Caco-2 (cell line): ENCODE measurements around the gene SIRPG. TPM values are rescaled to one million over a fixed set of nuclear protein-coding genes. Genes with fewer than 3 reads are reported as not detected.
"Not testable (repeated sequence)": the region's sequence is repeated elsewhere in the genome, so short reads cannot be mapped to it uniquely, and the experiment has no call there.

Experiments used
- BruUV-seq: library from RNA; stranded (reverse); fragments of 400-500 nt; replicated peaks from 2 replicates; lab custom pipeline; 2021; lab: Mats Ljungman, UMichigan
- CTCF ChIA-PET: fragments of 300-600 bp; sonication (Branson Sonifier 250); formaldehyde crosslinking; loops from one replicate; lab custom pipeline; 2022; ENCODE audit warnings: antibody characterized with exemption; lab: Charles Lee
- POLR2A ChIA-PET: fragments of 300-600 bp; sonication (Branson Sonifier 250); formaldehyde crosslinking; loops from one replicate; lab custom pipeline; 2022; ENCODE audit warnings: antibody characterized with exemption; lab: Charles Lee
- DNase-seq, 2 experiments: peaks; one replicate each; pipeline versions ENCODE4 v3.0.0 to v3.0.0-alpha.2; 2020 to 2022
- H3K27me3 ChIP-seq: replicated peaks from 2 replicates; pipeline ENCODE4 v1.6.0; 2011; ENCODE audit warnings: low read length; ENCODE audit not compliant: control insufficient read depth, insufficient read depth
- H3K36me3 ChIP-seq: 2 replicates; pipeline ENCODE4 v1.5.1; 2011; ENCODE audit warnings: low read length; ENCODE audit not compliant: control insufficient read depth, insufficient read depth
- H3K4me1 ChIP-seq: fragments of 250-450 bp; sonication (Bioruptor Pico); 2 replicates; pipeline ENCODE4 v1.5.1; 2020; ENCODE audit warnings: mild to moderate bottlenecking
- H3K4me3 ChIP-seq: 2 replicates; pipeline ENCODE4 v1.5.1; 2011; ENCODE audit warnings: low read depth, mild to moderate bottlenecking, control low read depth, low read length
- H3K9me3 ChIP-seq: fragments of 250-450 bp; sonication (Bioruptor Pico); 2 replicates; pipeline ENCODE4 v1.5.1; 2020; ENCODE audit warnings: mild to moderate bottlenecking, moderate library complexity
- H3K27ac Mint-ChIP-seq: one replicate; pipeline ENCODE4 v1.8.0; 2022; ENCODE audit warnings: mixed read lengths; ENCODE audit not compliant: unreplicated experiment
- H3K27me3 Mint-ChIP-seq: one replicate; pipeline ENCODE4 v1.8.0; 2022; ENCODE audit warnings: mixed read lengths; ENCODE audit not compliant: insufficient read depth, unreplicated experiment
- H3K36me3 Mint-ChIP-seq: one replicate; pipeline ENCODE4 v1.8.0; 2022; ENCODE audit warnings: mild to moderate bottlenecking, mixed read lengths; ENCODE audit not compliant: insufficient read depth, unreplicated experiment
- H3K4me1 Mint-ChIP-seq: one replicate; pipeline ENCODE4 v1.8.0; 2022; ENCODE audit warnings: low read depth, mixed read lengths; ENCODE audit not compliant: unreplicated experiment
- H3K4me3 Mint-ChIP-seq: one replicate; pipeline ENCODE4 v1.8.0; 2022; ENCODE audit warnings: mild to moderate bottlenecking, moderate library complexity, mixed read lengths; ENCODE audit not compliant: unreplicated experiment
- H3K9me3 Mint-ChIP-seq: one replicate; pipeline ENCODE4 v1.8.0; 2022; ENCODE audit warnings: mixed read lengths; ENCODE audit not compliant: unreplicated experiment
- intact Hi-C: fragments of 100-400 bp; cut with micrococcal nuclease; formaldehyde crosslinking; loops from one replicate; pipeline ENCODE4 v1.10.0; 2022; ENCODE audit not compliant: unreplicated experiment
- total RNA-seq: library from RNA; stranded (reverse); gene quantifications from 2 replicates; pipeline ENCODE4 v1.2.3, GENCODE V29; 2022
- TF ChIP-seq, protein P1 (sequence below), 2 experiments: fragments of 200-600 bp in 1 of 2; IDR thresholded peaks; 1 replicate in 1 of 2; 2 replicates in 1 of 2; pipeline versions ENCODE4 v1.5.1 to v1.8.0; 2011 to 2022; ENCODE audit warnings: antibody characterized with exemption in 1 of 2, control low read depth in 1 of 2, inconsistent platforms in 1 of 2, low read depth in 1 of 2, low read length in 1 of 2, mild to moderate bottlenecking in 1 of 2, moderate library complexity in 1 of 2; ENCODE audit not compliant: insufficient read depth in 1 of 2, severe bottlenecking in 1 of 2, unreplicated experiment in 1 of 2

Gene SIRPG
- total RNA-seq, 1 experiment from 2014 or later = not detected

DNA sequence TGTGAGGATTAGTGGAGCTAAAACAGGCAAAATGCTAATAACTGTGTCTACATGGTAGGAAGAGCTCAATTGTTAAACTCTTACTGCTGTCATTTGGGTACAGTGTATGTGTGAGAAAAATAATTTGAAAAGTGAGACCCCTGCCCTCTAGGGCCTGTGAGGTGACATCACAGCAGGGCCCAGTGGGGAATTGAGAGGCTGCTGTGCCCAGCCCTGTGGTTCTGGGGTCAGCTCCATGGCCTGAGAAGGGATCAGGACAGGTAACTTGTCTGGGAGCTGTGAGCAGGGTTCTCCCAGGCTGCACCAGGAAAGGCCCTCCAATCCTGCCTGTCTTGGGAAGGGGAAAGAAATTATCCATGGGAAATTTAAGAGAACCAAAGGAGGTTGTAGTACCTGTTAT lies 39.1 kb downstream of the SIRPG start:
- TF ChIP-seq, protein P1, sequence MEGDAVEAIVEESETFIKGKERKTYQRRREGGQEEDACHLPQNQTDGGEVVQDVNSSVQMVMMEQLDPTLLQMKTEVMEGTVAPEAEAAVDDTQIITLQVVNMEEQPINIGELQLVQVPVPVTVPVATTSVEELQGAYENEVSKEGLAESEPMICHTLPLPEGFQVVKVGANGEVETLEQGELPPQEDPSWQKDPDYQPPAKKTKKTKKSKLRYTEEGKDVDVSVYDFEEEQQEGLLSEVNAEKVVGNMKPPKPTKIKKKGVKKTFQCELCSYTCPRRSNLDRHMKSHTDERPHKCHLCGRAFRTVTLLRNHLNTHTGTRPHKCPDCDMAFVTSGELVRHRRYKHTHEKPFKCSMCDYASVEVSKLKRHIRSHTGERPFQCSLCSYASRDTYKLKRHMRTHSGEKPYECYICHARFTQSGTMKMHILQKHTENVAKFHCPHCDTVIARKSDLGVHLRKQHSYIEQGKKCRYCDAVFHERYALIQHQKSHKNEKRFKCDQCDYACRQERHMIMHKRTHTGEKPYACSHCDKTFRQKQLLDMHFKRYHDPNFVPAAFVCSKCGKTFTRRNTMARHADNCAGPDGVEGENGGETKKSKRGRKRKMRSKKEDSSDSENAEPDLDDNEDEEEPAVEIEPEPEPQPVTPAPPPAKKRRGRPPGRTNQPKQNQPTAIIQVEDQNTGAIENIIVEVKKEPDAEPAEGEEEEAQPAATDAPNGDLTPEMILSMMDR (IDR thresholded peaks at IDR 0.05; ENCODE audit: insufficient read depth in 1 of 2, low read depth in 1 of 2, low read length in 1 of 2, severe bottlenecking in 1 of 2, unreplicated experiment in 1 of 2) = no peak
- CTCF ChIA-PET = no interaction called here
- DNase-seq = no peak
- no peaks in the 10 kb centered on the region; the same call in 1 of the 2 replicates for H3K9me3 ChIP-seq
- H3K27me3 Mint-ChIP-seq = peaks cover 6% of the 10 kb centered on the region
- no peak overlapping the region for H3K4me3 ChIP-seq
- no TSS peak for BruUV-seq
- no peaks in the 10 kb centered on the region for H3K4me1 Mint-ChIP-seq
- no peaks in the 10 kb centered on the region for H3K36me3 ChIP-seq
- intact Hi-C loops = no loop called here
- H3K4me1 ChIP-seq = no peaks in the 10 kb centered on the region
- H3K4me3 Mint-ChIP-seq = no peak overlapping the region
- no peaks in the 10 kb centered on the region for H3K27me3 ChIP-seq
- H3K36me3 Mint-ChIP-seq = no peaks in the 10 kb centered on the region
- no peak overlapping the region for H3K27ac Mint-ChIP-seq
- POLR2A ChIA-PET = no interaction called here
- no peaks in the 10 kb centered on the region for H3K9me3 Mint-ChIP-seq

DNA sequence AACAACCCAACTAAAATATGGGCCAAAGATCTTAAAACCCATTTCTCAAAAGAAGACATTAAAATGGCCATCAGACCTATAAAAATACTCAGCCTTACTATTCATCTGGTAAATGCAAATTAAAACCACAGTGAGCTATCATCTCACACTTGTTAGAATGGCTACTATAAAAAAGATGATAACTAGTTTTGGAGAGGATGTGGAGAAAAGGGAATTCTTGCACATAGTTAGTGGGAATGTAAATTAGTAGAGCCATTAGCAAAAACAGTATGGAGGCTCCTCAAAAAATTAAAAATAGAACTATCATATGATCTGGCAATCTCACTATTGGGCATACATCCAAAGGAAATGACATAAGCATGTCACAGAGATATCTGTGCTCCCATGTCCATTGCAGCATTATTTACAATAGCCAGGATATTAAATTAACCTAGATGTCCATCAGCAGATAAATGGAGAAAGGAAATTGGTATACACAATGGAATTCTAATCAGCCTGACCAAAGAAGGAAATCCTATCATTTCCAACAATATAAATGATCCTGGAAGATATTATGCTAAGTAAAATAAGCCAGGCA lies 40.6 kb downstream of the SIRPG start:
- intact Hi-C loops = no loop called here
- no peaks in the 10 kb centered on the region; the same call in 1 of the 2 replicates for H3K9me3 ChIP-seq
- Mint-ChIP-seq H3K27me3 (peaks cover 7% of the 10 kb centered on the region), H3K36me3 (no peaks in the 10 kb centered on the region), H3K27ac (no peak overlapping the region), H3K4me1 (no peaks in the 10 kb centered on the region), H3K4me3 (no peak overlapping the region), H3K9me3 (no peaks in the 10 kb centered on the region)
- ChIA-PET POLR2A (no interaction called here), CTCF (no interaction called here)
- no peak overlapping the region for H3K4me3 ChIP-seq
- no peaks in the 10 kb centered on the region for H3K4me1 ChIP-seq
- no peaks in the 10 kb centered on the region for H3K36me3 ChIP-seq
- BruUV-seq = no TSS peak
- DNase-seq = no peak
- H3K27me3 ChIP-seq = no peaks in the 10 kb centered on the region
- TF ChIP-seq, protein P1 (IDR thresholded peaks at IDR 0.05; ENCODE audit: insufficient read depth in 1 of 2, low read depth in 1 of 2, low read length in 1 of 2, severe bottlenecking in 1 of 2, unreplicated experiment in 1 of 2) = no peak

DNA sequence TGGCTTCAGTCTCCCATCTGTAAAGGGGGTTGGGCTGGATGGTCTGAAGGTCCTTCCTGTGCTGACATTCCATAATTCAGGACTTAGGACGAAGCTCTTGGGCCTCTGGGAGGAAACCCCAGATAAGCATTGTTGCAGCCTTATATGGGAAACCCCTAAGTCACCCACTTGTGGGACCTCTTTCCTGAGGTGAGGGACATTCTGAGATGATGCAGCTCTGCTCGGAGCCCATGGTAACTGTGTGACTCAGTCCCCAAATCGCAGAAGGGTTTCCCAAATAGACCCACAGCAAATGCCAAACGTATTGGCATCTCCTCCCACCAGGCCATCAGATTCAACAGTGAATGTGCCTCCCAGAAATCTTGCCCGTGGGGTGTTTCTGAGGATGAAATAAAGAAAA lies 47.2 kb downstream of the SIRPG start:
- H3K9me3 Mint-ChIP-seq = not testable (repeated sequence)

DNA sequence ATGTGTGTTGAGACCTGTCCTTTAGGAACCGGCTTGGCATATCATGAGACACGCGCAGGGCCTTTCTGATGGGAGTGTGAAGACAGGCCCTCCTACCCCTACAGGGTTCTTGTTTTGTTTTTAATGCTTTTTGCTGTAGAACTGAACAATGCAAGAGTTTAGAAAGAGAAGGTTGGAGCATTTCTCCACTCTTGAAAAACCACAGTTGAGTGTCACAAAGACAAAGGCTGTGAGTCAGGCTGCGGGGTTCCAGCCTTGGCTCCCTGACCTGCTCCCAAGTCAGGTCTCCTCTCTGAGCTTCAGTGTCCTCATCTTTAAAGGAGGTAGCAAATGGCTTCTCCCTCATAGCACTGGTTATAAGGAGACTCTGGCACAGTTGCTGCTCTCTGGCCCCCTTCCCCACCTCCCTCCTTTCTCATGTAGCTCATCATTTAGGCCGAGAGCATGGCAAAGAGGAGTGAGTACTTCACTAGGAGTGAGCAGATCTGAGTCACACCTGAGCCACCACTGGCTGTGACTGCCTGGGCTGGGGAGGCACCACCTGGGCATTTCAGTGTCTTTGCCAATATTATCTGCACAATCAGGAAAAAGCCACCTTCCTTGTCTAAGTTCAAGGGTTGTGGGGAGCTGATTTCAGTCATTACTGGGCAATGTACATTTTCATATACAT lies 48.8 kb downstream of the SIRPG start:
- H3K4me1 ChIP-seq, H3K27me3 ChIP-seq, H3K4me1 Mint-ChIP-seq, intact Hi-C loops, H3K9me3 ChIP-seq, H3K36me3 ChIP-seq, H3K4me3 Mint-ChIP-seq, H3K27ac Mint-ChIP-seq, H3K4me3 ChIP-seq, DNase-seq, CTCF ChIA-PET, POLR2A ChIA-PET, H3K9me3 Mint-ChIP-seq, H3K27me3 Mint-ChIP-seq, H3K36me3 Mint-ChIP-seq, BruUV-seq: not testable (repeated sequence)

More for the DNA sequence above, 47.2 kb downstream of the SIRPG start:
- DNase-seq, H3K4me1 Mint-ChIP-seq, BruUV-seq, H3K4me3 ChIP-seq, H3K36me3 ChIP-seq, H3K27me3 ChIP-seq, H3K27me3 Mint-ChIP-seq, intact Hi-C loops, H3K4me1 ChIP-seq, CTCF ChIA-PET, H3K27ac Mint-ChIP-seq, H3K36me3 Mint-ChIP-seq, H3K9me3 ChIP-seq, H3K4me3 Mint-ChIP-seq, POLR2A ChIA-PET: not testable (repeated sequence)
